SHP77 (cell line): ENCODE results near the gene KRT16.
"Not testable (repeated sequence)": the region's sequence is repeated elsewhere in the genome, so short reads cannot be mapped to it uniquely, and the experiment has no call there.

Experiments used
- DNase-seq, 2 experiments: peaks; one replicate each; lab custom pipeline; 2025; lab: John Stamatoyannopoulos, UW

Gene KRT16

GRCh38 chr17:41628073-41628370 lies 15.5 kb upstream of the KRT16 start:
- not testable (repeated sequence) for DNase-seq

DNA sequence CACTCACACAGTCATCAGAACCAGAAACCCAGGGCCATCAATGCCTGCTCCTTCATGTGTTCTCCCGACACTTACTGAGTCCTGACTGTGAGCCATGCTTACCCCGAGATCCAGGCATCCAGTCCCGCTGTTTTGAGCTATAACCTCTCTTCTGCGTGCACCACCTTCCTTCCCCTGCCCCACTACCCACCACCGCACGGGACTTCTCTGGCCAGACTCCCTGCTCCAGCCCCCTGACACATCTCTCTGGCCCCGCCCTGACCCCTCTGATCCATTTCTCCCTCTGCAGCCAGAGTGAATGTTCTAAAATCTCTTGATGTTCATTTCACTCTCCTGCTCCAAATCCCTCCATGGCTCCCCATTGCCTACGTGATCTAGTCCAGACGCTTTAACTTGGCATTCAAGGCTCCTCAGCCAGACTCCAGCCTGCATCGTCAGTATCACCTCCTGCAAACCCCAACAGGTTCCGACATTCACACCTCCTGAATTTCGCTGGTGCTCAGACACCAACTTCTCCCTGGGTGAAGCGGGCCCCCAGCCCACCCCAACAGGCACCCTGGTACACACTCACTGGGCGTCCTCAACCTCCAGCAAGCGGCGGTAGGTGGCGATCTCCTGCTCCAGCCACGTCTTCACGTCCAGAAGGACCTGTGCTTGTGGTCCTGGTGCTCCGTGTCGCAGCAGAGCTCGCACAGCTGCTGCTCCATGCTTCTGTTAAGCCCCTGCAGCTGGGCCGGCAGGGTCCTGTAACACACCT lies 14.9 kb upstream of the KRT16 start:
- DNase-seq: no peak

GRCh38 chr17:41626914-41627295 lies 14.3 kb upstream of the KRT16 start:
- DNase-seq: not testable (repeated sequence)

- not testable (repeated sequence) for DNase-seq
Measured at GRCh38 chr17:41626028-41626913, 13.7 kb upstream of the KRT16 start.

GRCh38 chr17:41625602-41626001 lies 13.0 kb upstream of the KRT16 start:
- DNase-seq: no peak

- no peak for DNase-seq
Measured at GRCh38 chr17:41624208-41625101, 11.9 kb upstream of the KRT16 start, which contains the start of gene KRT17. Gene KRT17 (minus strand): TSS chr17:41624575. CDS start chr17:41624509, 66 bp downstream.

DNA sequence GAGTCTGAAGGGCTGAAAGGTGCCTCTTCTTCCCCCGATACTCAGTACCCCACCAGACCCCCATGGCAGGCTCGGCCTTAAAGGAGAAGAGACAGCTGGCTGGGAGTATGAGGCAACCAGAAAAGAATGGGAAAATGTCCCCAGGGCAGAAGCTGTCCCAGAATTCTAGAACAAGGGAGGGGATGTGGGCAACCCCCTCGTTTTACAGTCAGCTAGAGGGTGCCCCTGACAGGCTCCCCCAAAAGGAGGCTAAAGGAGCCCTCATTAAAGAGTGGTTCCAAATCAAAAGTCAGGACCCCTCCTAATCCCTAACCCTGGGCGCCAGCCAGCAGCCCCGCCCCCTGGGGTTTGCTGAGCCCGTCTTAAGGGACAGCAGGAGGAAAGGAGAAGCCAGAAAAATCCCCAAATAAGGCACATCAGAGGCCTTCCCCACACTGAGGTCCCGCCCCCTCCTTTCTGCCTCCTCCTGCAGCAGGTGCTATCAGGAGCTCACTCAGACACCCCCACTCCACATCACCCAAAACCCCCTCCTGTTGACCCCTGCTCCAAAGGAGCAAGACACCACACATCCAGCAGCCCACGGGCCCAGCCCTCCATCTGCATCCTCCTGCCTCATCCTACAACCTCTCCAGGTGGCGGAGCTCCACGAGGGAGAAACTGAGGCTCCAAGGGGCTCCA lies 10.8 kb upstream of the KRT16 start:
- DNase-seq: not testable (repeated sequence)

DNA sequence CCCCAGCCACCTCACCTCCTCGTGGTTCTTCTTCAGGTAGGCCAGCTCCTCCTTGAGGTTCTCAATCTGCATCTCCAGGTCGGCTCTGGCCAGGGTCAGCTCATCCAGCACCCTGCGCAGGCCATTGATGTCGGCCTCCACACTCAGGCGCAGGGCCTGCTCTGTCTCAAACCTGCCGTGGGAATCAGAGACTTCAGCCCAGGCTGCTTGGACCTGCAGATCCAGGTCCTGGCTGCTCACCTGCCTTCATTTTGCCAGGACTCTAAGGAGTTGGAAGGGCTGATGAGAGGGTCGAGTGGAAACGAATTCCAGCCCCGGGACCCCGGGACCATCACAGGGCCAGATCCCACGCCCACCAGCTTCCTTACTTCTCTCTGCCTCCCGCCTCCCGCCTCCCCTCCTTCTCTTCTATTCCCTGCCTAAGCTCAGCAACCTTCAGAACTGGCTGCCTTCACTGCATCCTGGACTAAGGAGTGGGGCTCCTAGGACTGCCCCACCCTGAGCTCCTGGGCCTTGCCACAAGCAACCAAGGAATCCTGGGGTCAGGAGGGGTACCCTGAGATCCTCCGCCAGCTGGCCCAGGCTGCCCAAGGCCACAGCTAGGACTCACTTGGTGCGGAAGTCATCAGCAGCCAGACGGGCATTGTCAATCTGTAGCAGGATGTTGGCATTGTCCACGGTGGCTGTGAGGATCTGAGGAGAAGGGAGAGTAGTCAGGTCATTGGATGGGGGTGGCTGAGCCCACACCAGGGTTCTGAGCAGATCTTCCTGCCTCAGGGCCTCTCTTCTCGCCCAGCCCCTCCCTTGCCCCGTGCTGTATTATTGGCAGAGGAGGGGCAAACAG lies 10.0 kb upstream of the KRT16 start:
- DNase-seq: not testable (repeated sequence)

GRCh38 chr17:41621916-41622315 lies 9.3 kb upstream of the KRT16 start:
- no peak for DNase-seq

GRCh38 chr17:41621435-41621817 lies 8.9 kb upstream of the KRT16 start:
- not testable (repeated sequence) for DNase-seq

DNA sequence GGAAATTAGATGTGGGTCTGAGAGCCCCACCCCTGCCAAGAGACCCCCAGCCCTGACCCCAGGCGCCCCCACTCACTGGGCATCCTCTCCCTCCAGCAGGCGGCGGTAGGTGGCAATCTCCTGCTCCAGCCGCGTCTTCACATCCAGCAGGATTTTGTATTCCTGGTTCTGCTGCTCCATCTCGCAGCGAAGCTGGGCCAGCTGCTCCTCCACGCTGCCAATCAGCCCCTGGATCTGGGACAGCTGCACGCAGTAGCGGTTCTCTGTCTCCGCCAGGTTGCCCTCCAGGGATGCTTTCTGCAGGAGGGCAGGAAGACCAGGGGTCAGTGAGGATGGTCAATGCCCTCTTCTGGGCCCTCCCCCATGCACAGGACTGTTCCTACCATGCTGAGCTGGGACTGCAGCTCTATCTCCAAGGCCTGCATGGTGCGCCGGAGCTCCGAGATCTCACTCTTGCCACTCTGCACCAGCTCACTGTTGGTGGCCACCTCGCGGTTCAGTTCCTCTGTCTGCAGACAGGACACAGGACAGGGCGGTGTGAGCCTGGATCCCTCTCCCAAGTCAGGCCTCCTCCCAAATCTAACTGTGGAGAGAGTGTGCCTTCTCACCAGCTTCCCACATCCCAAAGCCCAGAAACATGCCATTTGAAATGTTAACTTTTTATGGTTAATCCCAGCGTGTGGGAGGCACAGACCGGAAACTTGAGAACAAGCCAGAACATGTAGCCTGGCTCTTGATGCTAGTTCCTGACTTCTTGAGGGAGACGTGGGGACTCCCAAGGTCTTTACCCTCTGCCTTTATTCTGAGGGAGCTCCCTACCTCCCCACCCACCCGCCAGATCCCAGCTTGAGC lies 8.2 kb upstream of the KRT16 start:
- DNase-seq: no peak

DNA sequence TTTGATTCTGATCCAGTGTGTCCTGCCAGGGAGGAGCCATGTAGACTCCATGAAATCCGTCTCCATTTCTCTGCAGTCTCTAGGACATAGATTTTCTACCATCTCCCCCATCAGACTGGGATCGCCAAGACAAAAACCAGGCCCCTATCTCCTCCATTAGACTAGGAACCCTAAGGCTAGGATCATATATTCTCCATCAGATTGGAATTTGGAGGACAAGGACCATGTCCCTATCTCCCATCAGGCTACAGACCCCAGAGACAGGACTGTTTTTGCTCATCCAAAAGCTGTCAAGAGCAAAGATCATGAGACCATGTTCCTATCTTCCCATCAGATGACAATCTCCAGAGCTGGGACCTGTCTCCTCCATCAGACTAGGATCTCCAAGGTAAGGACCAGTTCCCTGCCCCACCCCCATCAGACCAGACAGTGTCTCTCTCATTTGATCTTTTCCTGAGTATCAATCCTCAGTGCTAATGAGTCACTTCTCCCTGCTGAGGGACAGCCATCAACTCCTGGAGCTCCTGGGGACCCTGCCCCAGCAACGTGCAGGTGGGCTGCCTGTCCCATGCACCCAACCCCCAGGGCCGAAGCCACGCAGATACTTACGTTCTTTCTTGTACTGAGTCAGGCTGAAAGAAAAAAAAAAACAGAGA lies 7.5 kb upstream of the KRT16 start:
- not testable (repeated sequence) for DNase-seq

GRCh38 chr17:41619036-41619926 lies 6.7 kb upstream of the KRT16 start:
- DNase-seq: no peak

- DNase-seq: no peak
Measured at GRCh38 chr17:41618341-41619035, 5.9 kb upstream of the KRT16 start.

GRCh38 chr17:41617698-41618097 lies 5.1 kb upstream of the KRT16 start:
- no peak for DNase-seq

DNA sequence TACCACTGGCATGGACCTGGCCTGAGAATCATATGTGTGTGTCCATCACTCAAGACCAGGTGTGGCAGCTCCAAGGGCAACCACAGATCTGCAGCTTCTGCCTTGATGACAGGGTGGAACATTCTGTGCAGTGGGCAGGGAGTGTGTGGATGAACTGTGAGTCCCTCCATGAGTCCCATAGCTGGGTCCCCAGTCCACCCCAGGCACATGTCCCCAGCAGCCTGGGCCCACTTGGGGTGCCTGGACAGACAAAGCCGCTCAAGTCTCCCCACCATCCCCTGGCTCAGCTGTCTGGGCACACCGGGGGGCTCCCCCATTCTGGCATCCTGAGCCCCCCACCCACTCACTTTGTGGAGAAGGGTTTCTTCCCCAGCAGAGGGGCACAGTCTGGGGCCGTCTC lies 4.6 kb upstream of the KRT16 start:
- no peak for DNase-seq

GRCh38 chr17:41616486-41616885 lies 3.9 kb upstream of the KRT16 start:
- DNase-seq: not testable (repeated sequence)

- no peak for DNase-seq
Measured at GRCh38 chr17:41615454-41615853, 2.9 kb upstream of the KRT16 start.
